Cardiac fibroblast (primary cell): ENCODE measurements around the gene GARNL3.

ENCODE experiments used
- DNase-seq, 2 donors: peaks; one replicate each; pipeline versions ENCODE4 v3.0.0 to v3.0.0-alpha.2; 2010; ENCODE audit warnings: low read depth in 2 of 2
- H3K4me3 ChIP-seq, 2 donors: replicated peaks in 1 of 2; 1 replicate in 1 of 2; 2 replicates in 1 of 2; pipeline ENCODE4 v1.5.1; 2011; ENCODE audit warnings: low read depth in 2 of 2, low read length in 2 of 2, mild to moderate bottlenecking in 2 of 2, moderate library complexity in 1 of 2
- TF ChIP-seq, protein P1 (sequence below): IDR thresholded peaks from one replicate; pipeline ENCODE4 v1.5.1; 2011; ENCODE audit warnings: low read depth, mild to moderate bottlenecking, low read length, inconsistent platforms

Gene GARNL3

DNA sequence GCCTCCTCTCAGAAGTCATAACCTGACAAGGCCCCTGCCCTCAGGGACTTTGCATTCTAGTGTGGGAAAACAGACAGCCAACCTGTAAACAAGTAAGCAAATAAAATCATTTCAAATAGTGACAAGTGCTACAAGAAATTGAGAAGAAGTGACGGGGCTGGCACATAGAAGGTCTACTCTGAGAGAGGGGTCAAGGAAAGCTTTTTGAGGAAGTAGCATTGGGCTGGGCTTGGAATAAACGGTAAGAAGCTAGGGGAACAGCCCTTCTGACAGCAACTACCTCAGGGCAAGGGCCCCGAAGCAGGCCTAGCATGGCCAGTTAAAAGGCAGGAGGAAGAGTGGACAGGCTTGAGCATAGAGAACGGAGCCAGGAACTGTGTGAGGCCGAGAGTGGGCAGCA, 127.6 kb downstream of the GARNL3 start:
- H3K4me3 ChIP-seq = no peak overlapping the region
- DNase-seq = no peak
- TF ChIP-seq, protein P1, sequence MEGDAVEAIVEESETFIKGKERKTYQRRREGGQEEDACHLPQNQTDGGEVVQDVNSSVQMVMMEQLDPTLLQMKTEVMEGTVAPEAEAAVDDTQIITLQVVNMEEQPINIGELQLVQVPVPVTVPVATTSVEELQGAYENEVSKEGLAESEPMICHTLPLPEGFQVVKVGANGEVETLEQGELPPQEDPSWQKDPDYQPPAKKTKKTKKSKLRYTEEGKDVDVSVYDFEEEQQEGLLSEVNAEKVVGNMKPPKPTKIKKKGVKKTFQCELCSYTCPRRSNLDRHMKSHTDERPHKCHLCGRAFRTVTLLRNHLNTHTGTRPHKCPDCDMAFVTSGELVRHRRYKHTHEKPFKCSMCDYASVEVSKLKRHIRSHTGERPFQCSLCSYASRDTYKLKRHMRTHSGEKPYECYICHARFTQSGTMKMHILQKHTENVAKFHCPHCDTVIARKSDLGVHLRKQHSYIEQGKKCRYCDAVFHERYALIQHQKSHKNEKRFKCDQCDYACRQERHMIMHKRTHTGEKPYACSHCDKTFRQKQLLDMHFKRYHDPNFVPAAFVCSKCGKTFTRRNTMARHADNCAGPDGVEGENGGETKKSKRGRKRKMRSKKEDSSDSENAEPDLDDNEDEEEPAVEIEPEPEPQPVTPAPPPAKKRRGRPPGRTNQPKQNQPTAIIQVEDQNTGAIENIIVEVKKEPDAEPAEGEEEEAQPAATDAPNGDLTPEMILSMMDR = no peak

DNA sequence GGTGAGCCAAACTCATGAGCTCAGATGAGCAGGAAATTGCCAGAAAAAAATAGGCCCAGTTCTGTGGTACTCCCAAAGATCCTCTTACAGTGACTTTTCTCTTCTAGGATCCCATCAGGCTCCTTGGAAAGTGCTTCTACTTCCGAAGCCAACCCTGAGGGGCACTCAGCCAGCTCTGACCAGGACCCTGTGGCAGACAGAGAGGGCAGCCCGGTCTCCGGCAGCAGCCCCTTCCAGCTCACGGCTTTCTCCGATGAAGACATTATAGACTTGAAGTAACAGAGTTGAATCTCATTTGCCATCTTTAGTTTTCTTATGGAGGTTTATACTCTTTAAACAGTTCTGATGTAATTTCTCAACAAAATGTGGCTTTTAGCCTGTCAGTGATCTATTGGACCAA, 128.4 kb downstream of the GARNL3 start:
- no peak for DNase-seq
- TF ChIP-seq, protein P1 = no peak
- H3K4me3 ChIP-seq = no peak overlapping the region

DNA sequence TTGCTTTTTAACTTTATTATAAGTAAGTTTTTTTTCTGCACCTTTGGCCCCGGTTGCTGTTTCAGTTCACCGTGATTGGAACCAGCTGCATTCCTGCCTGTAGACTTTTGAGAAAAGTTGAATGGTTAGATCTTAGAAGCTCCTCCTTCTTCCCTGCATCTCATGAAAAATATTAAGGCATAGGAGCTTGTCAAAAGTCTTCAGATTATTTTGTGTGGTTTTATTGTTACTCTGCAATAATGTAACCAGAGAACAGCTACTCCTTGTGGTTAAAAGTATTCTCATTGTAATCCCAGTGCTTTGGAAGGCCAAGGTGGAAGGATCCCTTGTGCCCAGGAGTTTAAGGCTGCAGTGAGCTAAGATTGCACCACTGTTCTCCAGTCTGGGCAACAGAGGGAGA, 129.1 kb downstream of the GARNL3 start:
- no peak overlapping the region for H3K4me3 ChIP-seq
- DNase-seq = peak; percentile 36 to 60
- TF ChIP-seq, protein P1 = peak; percentile 48

DNA sequence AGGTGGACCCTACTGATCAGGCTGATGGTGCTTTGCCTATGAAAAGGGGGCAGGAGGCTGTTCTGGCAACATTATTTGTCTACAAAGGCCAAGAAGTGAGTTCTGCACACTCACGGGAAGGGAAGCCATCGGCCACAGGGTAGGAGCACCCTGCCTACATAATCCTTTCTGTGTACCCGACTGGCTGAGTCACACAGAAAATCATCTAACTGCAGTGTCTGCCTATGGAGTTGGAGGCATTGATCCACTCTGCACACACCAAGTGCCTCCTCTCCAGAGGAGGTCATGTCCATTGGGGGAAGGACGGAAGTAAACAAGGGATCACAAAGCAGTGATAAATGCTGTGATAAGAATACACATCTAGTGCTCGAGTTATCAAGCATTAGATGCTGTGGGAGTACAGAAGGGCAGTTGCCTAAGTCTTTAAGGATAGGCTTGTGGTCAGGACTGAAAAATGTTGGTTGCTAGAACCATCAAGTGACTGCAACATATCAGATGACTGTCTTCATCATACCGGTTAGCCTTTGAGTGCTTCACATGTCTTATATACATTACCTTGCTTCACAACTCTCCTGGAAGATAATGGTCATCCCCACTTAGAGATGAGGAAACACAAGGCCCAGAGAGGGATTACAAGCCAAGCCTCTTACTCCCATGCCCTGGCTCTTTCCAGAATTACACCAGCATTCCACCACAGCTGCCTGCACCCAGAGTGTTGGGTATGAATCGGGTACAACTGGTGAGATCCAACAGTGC, 131.1 kb downstream of the GARNL3 start:
- no peak overlapping the region for H3K4me3 ChIP-seq
- TF ChIP-seq, protein P1 = no peak
- no peak for DNase-seq

DNA sequence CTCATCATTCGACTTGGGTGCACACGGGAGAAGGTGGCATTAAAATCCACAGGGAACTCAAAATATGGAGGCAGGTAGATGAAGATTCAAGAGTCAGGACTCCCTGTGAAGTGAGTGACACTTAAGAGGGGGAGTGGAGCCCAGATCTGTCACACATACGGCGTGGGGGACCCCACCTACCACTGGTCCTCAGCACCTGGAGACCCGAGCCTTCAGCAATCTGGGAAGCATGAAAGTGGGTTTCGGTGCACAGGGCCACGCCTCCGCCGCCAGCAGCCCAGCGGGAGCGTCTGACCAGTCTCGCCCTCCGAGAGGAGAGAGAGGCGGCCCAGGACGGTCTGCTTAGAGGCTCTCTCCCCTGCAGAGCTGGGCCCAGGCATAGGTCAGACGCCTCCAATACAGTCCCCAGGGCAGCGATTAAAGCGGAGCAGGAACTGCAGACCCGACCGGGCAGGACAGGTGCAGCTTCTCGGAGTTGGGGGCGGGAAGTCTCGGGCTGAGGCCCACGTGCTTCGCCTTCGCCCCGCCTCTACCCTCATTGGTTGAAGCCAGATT, 131.8 kb downstream of the GARNL3 start:
- TF ChIP-seq, protein P1 = no peak
- peak overlapping the region; percentile 35 to 43 for H3K4me3 ChIP-seq
- DNase-seq = no peak

DNA sequence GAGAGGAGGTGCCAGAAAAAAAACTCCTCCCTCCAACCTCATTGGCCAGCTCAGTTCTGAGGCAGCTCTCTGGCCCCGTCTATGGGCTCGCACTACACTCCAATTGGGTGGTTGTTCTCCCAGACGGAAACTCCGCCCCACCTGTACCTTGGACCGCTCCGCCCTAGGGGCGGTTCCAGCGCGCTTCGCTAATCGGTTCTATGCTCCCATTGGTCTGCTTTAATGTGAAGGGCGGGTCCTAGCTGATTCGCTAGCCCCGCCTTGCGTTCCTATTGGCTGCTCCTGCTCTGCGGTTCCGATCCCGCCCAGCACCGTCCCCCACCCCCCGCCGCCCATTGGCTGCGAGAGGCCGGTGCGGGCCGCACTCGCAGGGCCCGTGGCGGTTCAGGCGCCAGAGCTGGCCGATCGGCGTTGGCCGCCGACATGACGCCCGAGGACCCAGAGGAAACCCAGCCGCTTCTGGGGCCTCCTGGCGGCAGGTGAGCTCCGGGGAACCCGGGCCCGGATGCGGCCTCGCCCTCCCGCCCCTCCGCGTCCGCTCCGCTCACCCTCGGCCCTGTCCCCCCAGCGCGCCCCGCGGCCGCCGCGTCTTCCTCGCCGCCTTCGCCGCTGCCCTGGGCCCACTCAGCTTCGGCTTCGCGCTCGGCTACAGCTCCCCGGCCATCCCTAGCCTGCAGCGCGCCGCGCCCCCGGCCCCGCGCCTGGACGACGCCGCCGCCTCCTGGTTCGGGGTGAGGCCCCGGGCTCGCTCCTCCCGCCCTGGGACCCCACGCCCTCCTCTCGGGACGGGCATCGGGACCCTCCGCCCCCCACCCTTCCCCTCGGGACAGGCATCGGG, 132.5 kb downstream of the GARNL3 start, which contains the start of gene SLC2A8:
TSS of gene SLC2A8 (plus strand) at position 362 of the 838 bp plus-strand sequence. CDS start at position 424, 62 bp downstream.
- H3K4me3 ChIP-seq = peak within 1 kb of the TSS; percentile 56 to 61
- TF ChIP-seq, protein P1 = no peak
- DNase-seq = peak; percentile 98 to 99
